NCI-H446 treated with DMSO at 0.1 percent for 48 hours (cell line): Measurements from ENCODE around the gene NPBWR2.

Source experiments
- DNase-seq: peaks from one replicate; lab custom pipeline; 2025; lab: John Stamatoyannopoulos, UW

Gene NPBWR2

GRCh38 chr20:64106981-64107735, at the start of gene NPBWR2:
Gene NPBWR2, minus strand, starts transcription at chr20:64107565. Its CDS starts 734 bp downstream, at chr20:64106831.
- no peak for DNase-seq

GRCh38 chr20:64156136-64156885, 48.9 kb upstream of the NPBWR2 start:
- DNase-seq, result no peak

GRCh38 chr20:64155258-64156135, 48.1 kb upstream of the NPBWR2 start:
- DNase-seq, result no peak

GRCh38 chr20:64154590-64155257, 47.4 kb upstream of the NPBWR2 start:
- no peak for DNase-seq

GRCh38 chr20:64153861-64154589, 46.7 kb upstream of the NPBWR2 start:
- DNase-seq, result no peak

GRCh38 chr20:64153410-64153809, 46.0 kb upstream of the NPBWR2 start:
- DNase-seq, result no peak

- DNase-seq, result no peak
Observed at GRCh38 chr20:64152906-64153305, 45.5 kb upstream of the NPBWR2 start.

- DNase-seq, result no peak
Observed at GRCh38 chr20:64151633-64152530, 44.5 kb upstream of the NPBWR2 start.

GRCh38 chr20:64150756-64151632, 43.6 kb upstream of the NPBWR2 start:
- DNase-seq, result no peak

- no peak for DNase-seq
Observed at GRCh38 chr20:64149809-64150560, 42.6 kb upstream of the NPBWR2 start.

- no peak for DNase-seq
Observed at GRCh38 chr20:64149141-64149540, 41.8 kb upstream of the NPBWR2 start.

- DNase-seq, result no peak
Observed at GRCh38 chr20:64148581-64148980, 41.2 kb upstream of the NPBWR2 start.

- no peak for DNase-seq
Observed at GRCh38 chr20:64146936-64147477, 39.6 kb upstream of the NPBWR2 start.

- DNase-seq, result no peak
Observed at GRCh38 chr20:64146301-64146935, 39.1 kb upstream of the NPBWR2 start.

GRCh38 chr20:64145458-64146300, 38.3 kb upstream of the NPBWR2 start:
- DNase-seq, result no peak

GRCh38 chr20:64144144-64144912, 37.0 kb upstream of the NPBWR2 start:
- no peak for DNase-seq
